ENCODE data around the gene VRK1.
A peak's percentile ranks its signal among the peaks of the same experiment; 100 is the strongest.
"Not testable (repeated sequence)": the region's sequence is repeated elsewhere in the genome, so short reads cannot be mapped to it uniquely, and the experiment has no call there.

VRK1 gene

GRCh38 chr14:96796851-96797581, at the start of gene VRK1:
VRK1 (plus strand) TSS chr14:96797382; CDS start chr14:96833472, 36,090 bp downstream.
- peak; percentile 94 for DNase-seq

- no peak for DNase-seq
Observed at GRCh38 chr14:96747608-96748007, 49.6 kb upstream of the VRK1 start.

- DNase-seq, result no peak
Observed at GRCh38 chr14:96748362-96748761, 48.8 kb upstream of the VRK1 start.

GRCh38 chr14:96751505-96751904, 45.7 kb upstream of the VRK1 start:
- no peak for DNase-seq

- no peak for DNase-seq
Observed at GRCh38 chr14:96752125-96752524, 45.1 kb upstream of the VRK1 start.

- DNase-seq, result no peak
Observed at GRCh38 chr14:96752594-96752993, 44.6 kb upstream of the VRK1 start.

- DNase-seq, result no peak
Observed at GRCh38 chr14:96754162-96754844, 42.9 kb upstream of the VRK1 start.

- DNase-seq, result no peak
Observed at GRCh38 chr14:96754845-96755184, 42.4 kb upstream of the VRK1 start.

- no peak for DNase-seq
Observed at GRCh38 chr14:96756745-96757144, 40.4 kb upstream of the VRK1 start.

- no peak for DNase-seq
Observed at GRCh38 chr14:96757456-96757855, 39.7 kb upstream of the VRK1 start.

- no peak for DNase-seq
Observed at GRCh38 chr14:96761066-96761465, 36.1 kb upstream of the VRK1 start.

GRCh38 chr14:96762650-96763049, 34.5 kb upstream of the VRK1 start:
- DNase-seq, result no peak

GRCh38 chr14:96764012-96764411, 33.2 kb upstream of the VRK1 start:
- no peak for DNase-seq

GRCh38 chr14:96765205-96765604, 32.0 kb upstream of the VRK1 start:
- not testable (repeated sequence) for DNase-seq

- DNase-seq, result no peak
Observed at GRCh38 chr14:96772929-96773328, 24.3 kb upstream of the VRK1 start.

GRCh38 chr14:96776791-96777190, 20.4 kb upstream of the VRK1 start:
- DNase-seq, result no peak

GRCh38 chr14:96780500-96780899, 16.7 kb upstream of the VRK1 start:
- no peak for DNase-seq

- DNase-seq, result no peak
Observed at GRCh38 chr14:96781371-96781770, 15.8 kb upstream of the VRK1 start.

GRCh38 chr14:96782436-96782835, 14.7 kb upstream of the VRK1 start:
- DNase-seq, result no peak

GRCh38 chr14:96783043-96783914, 13.9 kb upstream of the VRK1 start:
- DNase-seq, result no peak

- no peak for DNase-seq
Observed at GRCh38 chr14:96783915-96784224, 13.3 kb upstream of the VRK1 start.

GRCh38 chr14:96790186-96790585, 7.0 kb upstream of the VRK1 start:
- DNase-seq, result no peak

GRCh38 chr14:96790706-96791105, 6.5 kb upstream of the VRK1 start:
- DNase-seq, result no peak

GRCh38 chr14:96792003-96792402, 5.2 kb upstream of the VRK1 start:
- no peak for DNase-seq

Measured in activated CD4-positive, alpha-beta T cell treated with anti-CD3 and anti-CD28 coated beads, Interleukin-2, amount 50 U/mL, for 4 hours (primary cell).